ENCODE measurements around the gene MRPS18B. TPM values are rescaled to one million over a fixed set of nuclear protein-coding genes. Genes with fewer than 3 reads are reported as not detected.

Gene MRPS18B
- total and polyA plus RNA-seq, 2 of the 13 experiments (the other 11 are each of a cell fraction or from before 2014, with no cell fraction given), result 125 to 131 TPM

DNA sequence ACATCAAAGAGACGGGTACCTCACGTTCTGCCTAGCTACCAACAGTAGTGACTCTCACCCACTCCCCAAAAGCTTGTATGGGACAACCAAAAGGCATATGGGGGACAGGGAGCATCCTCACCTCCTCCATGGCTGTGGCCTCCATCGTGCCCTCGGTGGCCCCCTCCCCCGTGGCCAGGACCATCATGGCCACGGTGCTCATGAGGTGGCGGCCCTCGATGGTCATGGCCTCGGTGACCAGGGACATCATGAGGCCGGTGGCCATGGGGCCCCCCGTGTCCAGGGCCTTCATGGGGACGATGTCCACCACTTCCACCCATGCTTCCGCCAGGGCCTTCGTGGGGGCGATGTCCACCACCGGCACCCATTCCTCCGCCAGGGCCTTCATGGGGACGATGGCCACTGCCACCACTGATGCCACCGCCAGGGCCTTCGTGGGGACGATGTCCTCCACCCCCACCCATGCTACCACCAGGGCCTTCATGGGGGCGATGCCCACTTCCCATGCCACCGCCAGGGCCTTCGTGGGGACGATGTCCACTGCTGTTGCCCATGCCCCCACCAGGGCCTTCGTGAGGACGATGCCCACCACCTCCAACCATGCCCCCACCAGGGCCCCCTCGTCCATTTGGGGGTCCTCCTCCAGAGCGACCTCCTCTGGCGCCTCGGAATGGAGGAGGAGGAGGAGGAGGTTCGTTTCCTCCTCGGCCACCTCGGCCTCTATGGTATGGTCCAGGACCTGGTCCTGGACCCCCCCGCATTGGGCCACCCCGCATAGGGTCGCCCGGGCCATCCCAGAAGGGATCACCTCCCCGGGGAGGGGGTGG lies 15.6 kb upstream of the MRPS18B start (continued):
- TF ChIP-seq, protein P1, sequence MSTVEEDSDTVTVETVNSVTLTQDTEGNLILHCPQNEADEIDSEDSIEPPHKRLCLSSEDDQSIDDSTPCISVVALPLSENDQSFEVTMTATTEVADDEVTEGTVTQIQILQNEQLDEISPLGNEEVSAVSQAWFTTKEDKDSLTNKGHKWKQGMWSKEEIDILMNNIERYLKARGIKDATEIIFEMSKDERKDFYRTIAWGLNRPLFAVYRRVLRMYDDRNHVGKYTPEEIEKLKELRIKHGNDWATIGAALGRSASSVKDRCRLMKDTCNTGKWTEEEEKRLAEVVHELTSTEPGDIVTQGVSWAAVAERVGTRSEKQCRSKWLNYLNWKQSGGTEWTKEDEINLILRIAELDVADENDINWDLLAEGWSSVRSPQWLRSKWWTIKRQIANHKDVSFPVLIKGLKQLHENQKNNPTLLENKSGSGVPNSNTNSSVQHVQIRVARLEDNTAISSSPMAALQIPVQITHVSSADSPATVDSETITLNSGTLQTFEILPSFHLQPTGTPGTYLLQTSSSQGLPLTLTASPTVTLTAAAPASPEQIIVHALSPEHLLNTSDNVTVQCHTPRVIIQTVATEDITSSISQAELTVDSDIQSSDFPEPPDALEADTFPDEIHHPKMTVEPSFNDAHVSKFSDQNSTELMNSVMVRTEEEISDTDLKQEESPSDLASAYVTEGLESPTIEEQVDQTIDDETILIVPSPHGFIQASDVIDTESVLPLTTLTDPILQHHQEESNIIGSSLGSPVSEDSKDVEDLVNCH (CRISPR knock-in tag; IDR thresholded peaks at IDR 0.05), result no peak
- TF ChIP-seq, protein P2, sequence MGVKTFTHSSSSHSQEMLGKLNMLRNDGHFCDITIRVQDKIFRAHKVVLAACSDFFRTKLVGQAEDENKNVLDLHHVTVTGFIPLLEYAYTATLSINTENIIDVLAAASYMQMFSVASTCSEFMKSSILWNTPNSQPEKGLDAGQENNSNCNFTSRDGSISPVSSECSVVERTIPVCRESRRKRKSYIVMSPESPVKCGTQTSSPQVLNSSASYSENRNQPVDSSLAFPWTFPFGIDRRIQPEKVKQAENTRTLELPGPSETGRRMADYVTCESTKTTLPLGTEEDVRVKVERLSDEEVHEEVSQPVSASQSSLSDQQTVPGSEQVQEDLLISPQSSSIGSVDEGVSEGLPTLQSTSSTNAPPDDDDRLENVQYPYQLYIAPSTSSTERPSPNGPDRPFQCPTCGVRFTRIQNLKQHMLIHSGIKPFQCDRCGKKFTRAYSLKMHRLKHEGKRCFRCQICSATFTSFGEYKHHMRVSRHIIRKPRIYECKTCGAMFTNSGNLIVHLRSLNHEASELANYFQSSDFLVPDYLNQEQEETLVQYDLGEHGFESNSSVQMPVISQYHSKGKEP (CRISPR knock-in tag; IDR thresholded peaks at IDR 0.05), result no peak
- TF ChIP-seq RBM22 (optimal IDR thresholded peaks at IDR 0.05; ENCODE audit: low read length) (peak; percentile 53), SOX13 (IDR thresholded peaks at IDR 0.05) (no peak), SOX13 (CRISPR knock-in tag; conservative IDR thresholded peaks at IDR 0.05 in 1 of 2, IDR thresholded peaks at IDR 0.05 in 1 of 2) (no peak), ZMAT3 (CRISPR knock-in tag; conservative IDR thresholded peaks at IDR 0.05) (no peak), ZMYM2 (CRISPR knock-in tag; IDR thresholded peaks at IDR 0.05) (no peak), RBFOX2 (IDR thresholded peaks at IDR 0.05; ENCODE audit: low read depth, low read length) (peak; percentile 93), HNRNPL (IDR thresholded peaks at IDR 0.05; ENCODE audit: low read depth, low read length) (peak; percentile 73), PREB (CRISPR knock-in tag; IDR thresholded peaks at IDR 0.05) (no peak), AGO2 (optimal IDR thresholded peaks at IDR 0.05; ENCODE audit: low read depth, low read length) (peak; percentile 99), TFDP2 (CRISPR knock-in tag; IDR thresholded peaks at IDR 0.05) (no peak), ZNF891 (CRISPR knock-in tag; IDR thresholded peaks at IDR 0.05) (0 out of 2 replicates have a peak, but pooled peaks have one; percentile 35), AGO1 (IDR thresholded peaks at IDR 0.05; ENCODE audit: low read depth, low read length, poor library complexity, severe bottlenecking) (peak; percentile 32), POLR2AphosphoS5 (IDR thresholded peaks at IDR 0.05; ENCODE audit: low read depth, low read length) (0 out of 2 replicates have a peak, but pooled peaks have one; percentile 11), ZSCAN12 (CRISPR knock-in tag; IDR thresholded peaks at IDR 0.05) (no peak), POLR2AphosphoS2 (IDR thresholded peaks at IDR 0.05; ENCODE audit: low read depth, low read length) (peak; percentile 17; the same call in 1 of the 2 replicates), NFE2L2 (IDR thresholded peaks at IDR 0.05; ENCODE audit: low read length) (no peak), ZNF883 (CRISPR knock-in tag; IDR thresholded peaks at IDR 0.05; ENCODE audit: not compliant biosample characterization) (peak; percentile 53)
- TF ChIP-seq, protein P3, sequence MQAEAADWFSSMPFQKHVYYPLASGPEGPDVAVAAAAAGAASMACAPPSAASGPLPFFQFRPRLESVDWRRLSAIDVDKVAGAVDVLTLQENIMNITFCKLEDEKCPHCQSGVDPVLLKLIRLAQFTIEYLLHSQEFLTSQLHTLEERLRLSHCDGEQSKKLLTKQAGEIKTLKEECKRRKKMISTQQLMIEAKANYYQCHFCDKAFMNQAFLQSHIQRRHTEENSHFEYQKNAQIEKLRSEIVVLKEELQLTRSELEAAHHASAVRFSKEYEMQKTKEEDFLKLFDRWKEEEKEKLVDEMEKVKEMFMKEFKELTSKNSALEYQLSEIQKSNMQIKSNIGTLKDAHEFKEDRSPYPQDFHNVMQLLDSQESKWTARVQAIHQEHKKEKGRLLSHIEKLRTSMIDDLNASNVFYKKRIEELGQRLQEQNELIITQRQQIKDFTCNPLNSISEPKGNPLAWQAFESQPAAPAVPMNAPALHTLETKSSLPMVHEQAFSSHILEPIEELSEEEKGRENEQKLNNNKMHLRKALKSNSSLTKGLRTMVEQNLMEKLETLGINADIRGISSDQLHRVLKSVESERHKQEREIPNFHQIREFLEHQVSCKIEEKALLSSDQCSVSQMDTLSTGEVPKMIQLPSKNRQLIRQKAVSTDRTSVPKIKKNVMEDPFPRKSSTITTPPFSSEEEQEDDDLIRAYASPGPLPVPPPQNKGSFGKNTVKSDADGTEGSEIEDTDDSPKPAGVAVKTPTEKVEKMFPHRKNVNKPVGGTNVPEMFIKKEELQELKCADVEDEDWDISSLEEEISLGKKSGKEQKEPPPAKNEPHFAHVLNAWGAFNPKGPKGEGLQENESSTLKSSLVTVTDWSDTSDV (CRISPR knock-in tag; IDR thresholded peaks at IDR 0.05), result 0 out of 2 replicates have a peak, but pooled peaks have one; percentile 27

Data from HepG2 (cell line).